ENCODE data around the gene GSTT2. TPM values are rescaled to one million over a fixed set of nuclear protein-coding genes. Genes with fewer than 3 reads are reported as not detected.
"Not testable (repeated sequence)": the region's sequence is repeated elsewhere in the genome, so short reads cannot be mapped to it uniquely, and the experiment has no call there.

GSTT2 gene
- 0.15 TPM in 1 of 2 replicates, not detected in the other for total RNA-seq (2014; rRNA removed; shearing (Covaris generic))

- DNase-seq (ENCODE audit: low spot score) = not testable (repeated sequence)
These were observed at the start of gene GSTT2 for GRCh38 chr22:23979557-23980240. Gene GSTT2, plus strand, starts transcription at chr22:23980134.

- DNase-seq (ENCODE audit: low spot score) = no peak
These were observed 41.5 kb upstream of the GSTT2 start for GRCh38 chr22:23938328-23939016.

GRCh38 chr22:23939017-23939357, 40.9 kb upstream of the GSTT2 start:
- no peak for DNase-seq (ENCODE audit: low spot score)

- not testable (repeated sequence) for DNase-seq (ENCODE audit: low spot score)
These were observed 39.8 kb upstream of the GSTT2 start for GRCh38 chr22:23940166-23940565.

GRCh38 chr22:23947391-23947790, 32.5 kb upstream of the GSTT2 start:
- not testable (repeated sequence) for DNase-seq (ENCODE audit: low spot score)

GRCh38 chr22:23949764-23950163, 30.2 kb upstream of the GSTT2 start:
- not testable (repeated sequence) for DNase-seq (ENCODE audit: low spot score)

- not testable (repeated sequence) for DNase-seq (ENCODE audit: low spot score)
These were observed 28.6 kb upstream of the GSTT2 start for GRCh38 chr22:23951383-23951782.

- DNase-seq (ENCODE audit: low spot score) = not testable (repeated sequence)
These were observed 27.0 kb upstream of the GSTT2 start for GRCh38 chr22:23952794-23953405.

- DNase-seq (ENCODE audit: low spot score) = not testable (repeated sequence)
These were observed 26.4 kb upstream of the GSTT2 start for GRCh38 chr22:23953485-23953884.

GRCh38 chr22:23954193-23954990, 25.5 kb upstream of the GSTT2 start:
- not testable (repeated sequence) for DNase-seq (ENCODE audit: low spot score)

- not testable (repeated sequence) for DNase-seq (ENCODE audit: low spot score)
These were observed 25.0 kb upstream of the GSTT2 start for GRCh38 chr22:23954991-23955305.

GRCh38 chr22:23955886-23956285, 24.0 kb upstream of the GSTT2 start:
- not testable (repeated sequence) for DNase-seq (ENCODE audit: low spot score)

GRCh38 chr22:23956301-23956900, 23.5 kb upstream of the GSTT2 start:
- peak; percentile 71 for DNase-seq (ENCODE audit: low spot score)

GRCh38 chr22:23961084-23961771, 18.7 kb upstream of the GSTT2 start, which contains the start of gene GSTT2B:
Gene GSTT2B, minus strand, starts transcription at chr22:23961195. Its CDS starts 64 bp downstream, at chr22:23961131.
- DNase-seq (ENCODE audit: low spot score) = not testable (repeated sequence)

- not testable (repeated sequence) for DNase-seq (ENCODE audit: low spot score)
These were observed 13.8 kb upstream of the GSTT2 start for GRCh38 chr22:23966094-23966493.

- not testable (repeated sequence) for DNase-seq (ENCODE audit: low spot score)
These were observed 13.4 kb upstream of the GSTT2 start, which contains the start of gene DDTL for GRCh38 chr22:23966568-23966967. Gene DDTL, plus strand, starts transcription at chr22:23966888. Its CDS starts 27 bp downstream, at chr22:23966915.

- DNase-seq (ENCODE audit: low spot score) = no peak
These were observed 10.9 kb upstream of the GSTT2 start for GRCh38 chr22:23969071-23969470.

- DNase-seq (ENCODE audit: low spot score) = no peak
These were observed 9.7 kb upstream of the GSTT2 start for GRCh38 chr22:23970201-23970641.

- DNase-seq (ENCODE audit: low spot score) = no peak
These were observed 9.0 kb upstream of the GSTT2 start for GRCh38 chr22:23970816-23971486.

GRCh38 chr22:23971927-23972326, 8.0 kb upstream of the GSTT2 start:
- not testable (repeated sequence) for DNase-seq (ENCODE audit: low spot score)

All from HT-29 (cell line).